Naive B cell (primary cell): Measurements from ENCODE around the gene CSF3R. TPM values are rescaled to one million over a fixed set of nuclear protein-coding genes. Genes with fewer than 3 reads are reported as not detected.

Experiments used
- polyA plus RNA-seq, 6 donors: library from polyadenylated mRNA; unstranded; fragments of 300-500 nt; fragmentation: Illumina TruSeq; gene quantifications; one replicate each; pipeline ENCODE4 v1.2.3, GENCODE V29; 2021; ENCODE audit warnings: low read depth in 6 of 6

The CSF3R gene
- polyA plus RNA-seq, 6 donors from 2014 or later, result 0.12 to 4.4 (median 0.78) TPM

Other genes starting within 250 kb of the CSF3R start
- under 1 TPM in 4 of 6 donors, not detected in 2; 0.23 to 0.51 (median 0.36) TPM for gene SH3D21, start 176.5 kb downstream of the CSF3R start, polyA plus RNA-seq
- 1 to 10 TPM in 1 of 6 donors, under 1 TPM in 3, not detected in 2; 0.52 to 1.3 (median 0.74) TPM for gene EVA1B, start 159.3 kb downstream of the CSF3R start, polyA plus RNA-seq
- gene STK40, start 97.0 kb downstream of the CSF3R start, polyA plus RNA-seq, result 100 to 1,000 TPM in 1 of 6 donors, 10 to 100 TPM in 5; 62.3 to 105 (median 73.3) TPM
- 100 to 1,000 TPM; 358 to 480 (median 448) TPM for gene LSM10, start 85.0 kb downstream of the CSF3R start, polyA plus RNA-seq
- gene OSCP1, start 32.5 kb downstream of the CSF3R start, polyA plus RNA-seq, result under 1 TPM in 1 of 6 donors, not detected in 5; 0.62 TPM
- gene MRPS15, start 18.5 kb downstream of the CSF3R start, polyA plus RNA-seq, result 10 to 100 TPM; 55.6 to 86.7 (median 62.4) TPM